Measurements from ENCODE around the gene OPRL1.

Gene OPRL1

DNA sequence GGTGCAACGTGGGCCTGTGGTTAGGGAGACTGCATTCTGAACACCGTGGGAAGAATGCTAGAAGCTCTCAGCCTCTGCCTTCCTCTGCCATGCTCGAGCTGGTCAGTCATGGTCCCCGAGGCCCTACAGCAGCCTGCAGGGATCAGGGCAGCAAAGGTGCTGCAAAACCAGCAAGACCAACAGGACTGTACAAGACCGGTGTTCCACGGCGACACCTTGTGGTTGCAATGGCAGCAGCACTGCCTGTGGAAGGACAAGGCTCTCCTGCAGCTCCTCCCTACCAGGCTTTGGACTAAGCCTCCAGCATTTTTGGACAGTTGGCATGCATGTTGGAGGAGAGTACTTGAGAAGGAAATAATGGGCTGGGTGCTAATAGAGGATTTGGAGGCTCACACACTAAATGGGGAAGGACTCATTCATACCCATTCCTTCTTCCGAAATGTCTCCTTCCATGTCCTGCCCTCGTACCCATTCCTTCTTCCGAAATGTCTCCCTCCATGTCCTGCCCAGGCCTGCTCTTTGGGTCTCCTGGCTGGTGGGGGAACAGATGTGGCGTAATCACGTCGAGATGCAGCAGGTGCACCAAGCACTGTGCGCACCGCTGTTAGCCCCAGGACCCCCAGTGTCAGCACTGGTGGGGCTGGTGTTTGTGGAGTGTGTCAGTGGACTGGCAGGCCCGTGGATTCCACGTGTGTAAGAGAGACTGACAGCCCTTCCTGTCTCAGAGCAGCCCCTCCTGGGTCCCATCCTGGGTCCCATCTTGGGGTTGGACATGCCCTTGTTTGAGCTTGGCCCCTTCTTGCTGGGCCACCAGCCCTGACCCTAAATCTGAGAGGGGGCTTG, 65.8 kb downstream of the OPRL1 start:
- DNase-seq = no peak

DNA sequence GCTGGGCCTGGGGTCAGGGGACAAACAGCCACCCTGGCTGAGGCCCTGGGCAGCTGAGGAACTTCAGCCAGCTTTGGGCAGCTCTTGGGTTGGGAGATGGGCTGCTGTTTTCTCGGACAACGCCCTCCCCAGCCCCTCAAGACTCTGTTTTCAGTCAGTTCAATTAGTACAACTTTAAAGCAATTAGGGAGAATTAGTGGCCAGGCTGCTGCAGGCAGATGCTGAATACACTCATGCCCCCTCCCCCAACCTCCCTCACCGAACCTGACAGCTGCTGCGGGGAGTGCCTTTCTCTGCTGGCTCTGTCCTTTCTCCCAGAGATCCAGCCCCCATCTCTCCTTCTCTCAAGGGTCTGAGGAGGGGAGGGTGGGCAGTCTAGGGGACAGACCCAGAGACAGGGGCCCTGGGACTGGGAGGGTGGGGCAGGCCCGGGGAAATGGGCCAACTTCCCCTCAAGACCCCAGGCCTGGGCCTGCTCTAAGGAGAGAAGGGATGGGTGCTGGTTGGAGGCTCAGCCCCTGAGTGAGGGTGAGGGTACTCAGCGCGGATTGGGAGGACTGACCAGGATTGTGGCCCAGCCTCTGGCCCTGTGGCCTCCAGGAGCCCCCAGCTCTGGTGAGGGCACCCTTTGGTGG, 66.5 kb downstream of the OPRL1 start:
- no peak for DNase-seq

DNA sequence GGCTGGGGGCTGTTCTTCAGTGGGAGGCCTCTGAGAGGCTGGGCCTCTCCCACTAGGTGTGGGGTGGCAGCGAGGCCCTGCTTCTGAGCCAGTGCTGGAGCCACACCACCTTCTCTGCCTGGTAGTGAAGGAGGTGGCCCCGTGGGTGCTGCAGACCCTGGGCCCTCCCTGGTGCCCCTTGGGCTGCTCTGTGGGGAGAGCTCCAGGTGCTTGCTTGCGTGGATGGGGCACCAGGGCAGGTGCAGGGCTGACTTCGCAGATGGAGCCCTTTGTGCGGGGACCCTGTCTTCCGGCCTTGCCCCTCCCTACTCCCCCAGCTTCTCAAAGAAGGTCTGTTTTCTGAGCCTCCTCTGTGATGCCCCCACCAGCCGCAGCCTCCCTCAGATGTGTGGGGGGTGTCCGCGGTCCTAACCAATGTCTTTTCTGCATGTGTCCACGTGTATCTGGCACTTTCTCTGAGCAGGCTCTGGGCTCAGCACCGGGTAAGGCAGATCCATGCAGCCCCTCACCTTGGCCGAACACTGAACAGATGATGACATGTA, 67.1 kb downstream of the OPRL1 start:
- no peak for DNase-seq

DNA sequence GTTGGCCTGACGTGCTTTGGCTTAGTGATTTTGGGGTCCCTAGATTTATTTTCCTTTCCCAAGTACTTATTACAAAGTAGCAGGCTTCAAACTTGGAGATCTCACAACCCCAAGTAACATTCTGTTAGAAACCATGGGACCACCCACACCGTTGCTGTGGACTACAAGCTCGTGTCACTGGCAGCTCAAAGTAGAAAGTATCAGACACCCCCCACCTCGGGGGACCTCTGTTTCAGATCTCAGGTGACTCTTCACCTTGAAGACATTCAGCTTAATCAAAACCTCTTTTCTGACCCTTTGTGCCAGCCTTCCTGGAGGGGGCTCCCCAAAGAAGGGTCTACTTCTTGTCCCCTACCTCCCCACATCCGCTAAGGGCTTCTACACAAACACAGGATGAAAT, 68.7 kb downstream of the OPRL1 start:
- no peak for DNase-seq

DNA sequence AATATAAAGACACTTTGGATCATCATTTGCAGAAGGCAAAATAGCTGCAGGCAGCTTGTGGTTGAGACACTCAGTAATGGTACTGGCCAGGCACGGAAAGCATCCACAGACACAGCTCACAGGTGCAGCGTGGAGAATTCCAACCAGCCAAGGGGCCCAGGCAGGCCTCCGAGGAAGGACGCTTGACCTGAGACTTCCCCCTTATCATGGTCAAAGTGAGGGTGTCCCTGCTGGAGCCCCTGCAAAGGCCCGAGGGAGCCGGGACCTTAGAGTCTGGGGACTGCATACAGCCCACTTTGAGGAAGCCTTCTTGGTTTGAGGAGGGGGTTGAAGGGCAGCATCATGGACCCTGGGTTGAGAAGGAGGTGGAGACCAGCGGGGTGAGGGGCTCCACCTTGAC, 69.3 kb downstream of the OPRL1 start:
- no peak for DNase-seq

DNA sequence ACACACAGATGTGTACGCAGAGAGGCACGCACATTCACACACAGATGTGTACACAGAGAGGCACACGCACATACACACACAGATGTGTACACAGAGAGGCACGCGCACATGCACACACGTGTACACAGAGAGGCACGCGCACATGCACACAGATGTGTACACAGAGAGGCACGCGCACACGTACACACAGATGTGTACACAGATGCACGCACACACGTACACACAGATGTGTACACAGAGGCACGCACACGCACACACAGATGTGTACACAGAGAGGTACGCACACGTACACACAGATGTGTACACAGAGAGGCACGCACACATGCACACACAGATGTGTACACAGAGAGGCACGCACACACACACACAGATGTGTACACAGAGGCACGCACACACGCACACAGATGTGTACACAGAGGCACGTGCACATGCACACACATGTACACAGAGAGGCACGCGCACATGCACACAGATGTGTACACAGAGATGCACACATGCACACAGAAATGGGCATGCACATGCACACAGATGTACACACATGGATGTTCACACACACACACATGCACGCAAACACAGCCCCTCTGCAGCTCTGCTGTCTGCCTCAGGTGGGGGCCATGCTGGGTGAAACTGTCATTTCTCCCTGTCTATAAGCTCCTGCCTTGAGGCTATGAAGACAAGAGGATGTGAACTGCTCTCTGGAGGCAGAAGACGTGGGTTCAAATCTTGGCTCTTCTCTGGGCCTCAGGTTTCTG, 70.1 kb downstream of the OPRL1 start:
- DNase-seq = no peak

Data from hematopoietic multipotent progenitor cell treated with erythropoietin and hydrocortisone succinate and interleukin-3 and kit ligand, for 4 days (in vitro differentiated cells).